Stimulated activated CD8-positive, alpha-beta memory T cell treated with anti-CD3 and anti-CD28 coated beads, Interleukin-4, amount 100 ng/mL, for 24 hours (primary cell): Measurements from ENCODE around the gene EGF.

Experiments used
- DNase-seq: peaks from one replicate; pipeline ENCODE4 v3.0.0-alpha.2; 2020; ENCODE audit warnings: low read depth

EGF gene

DNA sequence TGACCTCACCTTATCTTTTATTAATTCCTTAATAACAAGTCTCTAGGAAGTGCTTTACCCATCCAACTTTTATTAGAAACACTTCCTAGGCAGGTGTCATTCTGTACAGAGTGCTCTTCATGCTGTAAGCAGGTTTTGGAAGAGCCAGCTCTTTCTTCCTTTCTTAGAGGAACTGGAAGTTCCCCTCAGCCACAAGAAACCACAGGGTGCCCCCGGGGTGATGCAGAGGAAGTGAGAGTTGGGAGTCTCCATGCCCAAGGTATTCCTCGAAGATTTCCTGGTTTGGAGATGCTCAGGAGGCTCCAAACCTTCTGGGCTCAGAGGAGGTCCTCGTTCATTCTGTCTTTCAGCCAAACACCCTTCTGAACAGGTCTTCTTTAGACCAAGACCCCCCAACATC, 83.8 kb downstream of the EGF start:
- DNase-seq = no peak

DNA sequence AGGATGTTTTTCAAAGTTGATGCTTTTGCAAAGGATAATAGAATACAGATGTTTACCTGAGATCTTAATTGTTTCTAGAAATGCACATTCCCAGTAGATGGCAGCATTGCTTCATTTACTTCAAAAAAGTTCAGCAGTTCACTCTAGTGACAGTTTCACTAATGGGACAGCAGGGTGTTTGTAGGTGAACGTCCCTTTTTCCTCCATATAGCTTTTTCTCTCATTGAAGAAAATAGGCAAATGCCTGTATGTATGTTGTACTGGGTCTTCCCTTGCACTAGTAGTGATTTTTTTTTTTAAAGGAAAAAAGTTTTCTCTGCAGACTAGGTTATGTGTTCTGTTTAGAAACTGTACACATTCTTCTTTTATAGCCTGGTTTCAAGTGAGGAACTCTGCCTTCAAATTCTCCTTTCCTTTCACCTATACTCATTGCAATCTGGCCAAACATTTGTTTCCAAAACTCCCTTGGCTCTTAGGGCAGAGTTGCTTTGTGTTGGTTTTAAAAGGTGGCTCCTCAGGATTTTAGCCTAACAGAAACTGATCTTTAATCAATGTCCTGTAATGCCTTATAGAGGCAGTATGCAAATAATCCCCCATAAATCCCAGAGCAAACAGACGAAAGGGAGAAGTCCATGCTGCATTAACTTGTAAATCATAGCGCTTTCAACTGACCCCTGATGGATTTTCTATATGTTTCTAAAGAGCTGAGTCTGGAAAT, 86.3 kb downstream of the EGF start:
- no peak for DNase-seq

DNA sequence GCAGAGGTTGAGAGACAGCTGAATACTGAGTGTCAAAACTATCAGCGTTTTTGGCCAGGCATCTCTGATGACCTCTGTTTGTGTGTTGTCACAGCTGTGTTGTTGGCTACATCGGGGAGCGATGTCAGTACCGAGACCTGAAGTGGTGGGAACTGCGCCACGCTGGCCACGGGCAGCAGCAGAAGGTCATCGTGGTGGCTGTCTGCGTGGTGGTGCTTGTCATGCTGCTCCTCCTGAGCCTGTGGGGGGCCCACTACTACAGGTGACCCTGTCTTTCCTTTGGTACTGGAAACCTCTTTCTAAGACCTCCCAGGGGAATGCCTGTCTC, 86.9 kb downstream of the EGF start:
- no peak for DNase-seq

DNA sequence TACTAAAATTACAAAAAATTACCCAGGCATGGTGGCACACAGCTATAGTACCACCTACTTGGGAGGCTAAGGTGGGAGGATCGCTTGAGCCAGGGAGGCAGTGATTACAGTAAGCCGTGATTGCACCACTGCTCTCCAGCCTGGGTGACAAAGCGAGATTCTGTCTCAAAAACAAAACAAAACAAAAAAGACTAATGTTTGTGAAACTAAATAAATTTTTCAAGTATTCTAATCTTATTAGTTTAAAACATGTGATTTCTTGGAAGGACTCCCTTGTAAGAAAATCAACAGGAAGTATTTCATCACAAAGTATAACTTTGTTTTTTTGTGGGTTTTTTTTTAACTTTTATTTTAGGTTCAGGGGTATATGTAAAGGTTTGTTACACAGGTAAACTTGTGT, 89.6 kb downstream of the EGF start:
- no peak for DNase-seq

DNA sequence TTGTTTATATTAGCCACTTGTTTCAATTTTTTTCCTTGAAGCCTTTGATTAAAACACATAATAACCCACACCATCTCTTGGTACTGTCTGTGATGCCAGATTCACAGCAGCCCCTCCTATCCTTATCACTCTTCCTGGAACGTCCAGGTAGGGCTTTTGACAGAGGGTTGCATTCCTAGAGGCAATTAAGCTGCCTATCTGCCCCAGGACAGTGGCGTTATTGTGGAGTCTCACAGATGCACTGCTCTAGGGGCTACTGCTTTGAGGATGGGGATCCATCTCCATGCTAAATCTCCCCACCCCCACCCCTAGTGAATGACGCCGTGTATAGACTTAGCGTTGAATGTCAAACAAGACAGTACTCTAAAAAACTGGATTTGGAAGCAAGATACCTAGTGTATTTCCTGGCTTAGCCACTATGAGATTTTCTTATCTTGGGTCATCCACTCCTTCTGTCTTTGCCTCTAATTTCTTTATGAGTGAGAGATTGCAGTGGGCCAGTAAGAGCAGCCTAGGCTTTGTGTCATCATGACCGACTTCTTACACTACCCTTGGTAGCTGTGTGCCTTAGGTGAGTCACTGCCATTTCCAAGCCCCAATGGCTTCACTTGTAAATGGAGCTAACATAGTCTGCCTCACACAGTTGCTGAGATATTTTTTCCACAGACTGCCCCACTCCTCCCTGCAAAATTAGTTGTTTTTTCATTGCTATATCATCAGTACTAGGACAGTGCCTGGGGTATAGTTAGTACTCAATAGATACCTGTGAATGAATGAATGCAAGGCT, 90.9 kb downstream of the EGF start:
- DNase-seq = no peak

DNA sequence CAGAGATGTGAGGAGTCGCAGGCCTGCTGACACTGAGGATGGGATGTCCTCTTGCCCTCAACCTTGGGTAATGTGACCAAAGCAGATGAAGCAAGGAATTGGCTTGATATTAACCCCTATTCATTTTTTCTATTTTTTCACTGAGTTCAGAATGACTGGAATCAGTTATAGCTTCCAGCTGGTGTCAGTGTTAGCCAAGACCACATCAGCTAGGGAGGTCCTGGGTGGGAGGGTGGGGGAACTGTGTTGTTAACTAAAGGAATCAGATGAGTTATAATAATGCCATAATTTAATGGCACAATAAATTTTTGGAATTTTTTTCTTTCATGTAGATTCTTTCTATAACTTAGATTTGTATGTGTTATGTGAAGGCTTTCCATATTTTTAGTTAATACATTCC, 91.9 kb downstream of the EGF start:
- no peak for DNase-seq

DNA sequence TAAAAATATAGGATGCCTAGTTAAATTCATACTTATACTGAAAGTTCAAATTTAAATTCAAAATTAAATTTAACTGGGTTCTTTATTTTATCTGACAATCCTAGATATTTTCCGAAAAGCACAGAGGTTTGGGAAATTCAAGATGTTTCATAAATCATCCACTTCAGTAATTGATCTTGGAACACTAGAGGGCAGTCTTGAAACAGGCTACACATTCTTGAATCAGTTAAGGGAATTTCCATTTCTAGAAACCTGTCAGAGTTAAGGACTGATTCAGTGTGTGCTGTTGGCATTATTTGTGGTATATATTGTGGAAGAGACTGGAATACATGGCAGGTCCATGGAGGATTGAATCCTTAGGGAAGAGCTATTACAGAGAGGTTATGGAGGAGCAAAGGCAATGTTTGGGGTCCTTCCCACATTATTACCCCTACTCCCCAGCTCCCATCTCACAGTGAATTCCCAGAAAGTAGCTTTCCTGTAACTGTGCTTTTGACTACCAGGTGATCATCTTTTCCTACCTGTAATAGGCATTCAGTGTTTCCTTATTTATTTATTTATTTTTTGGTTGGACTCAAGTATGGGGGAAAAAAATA, 92.9 kb downstream of the EGF start:
- no peak for DNase-seq

DNA sequence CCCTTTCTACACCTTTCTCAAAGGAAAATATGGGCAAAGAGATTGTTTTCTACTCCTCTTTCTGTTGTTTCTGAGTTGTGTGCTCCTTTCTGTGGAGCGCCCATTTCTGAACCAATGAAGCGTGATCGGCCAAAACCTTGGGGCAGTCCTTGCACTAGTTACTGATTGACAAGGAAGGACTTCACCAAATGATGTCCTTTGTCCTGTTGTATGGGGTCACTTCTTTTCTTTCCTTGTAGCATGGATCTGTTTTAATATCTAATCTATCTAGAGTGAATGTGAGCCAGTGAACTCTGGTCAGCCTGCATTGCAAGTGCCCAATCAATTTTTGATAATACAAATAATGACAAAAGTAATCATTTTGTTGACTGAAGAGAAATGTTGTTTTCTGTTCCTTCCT, 94.5 kb downstream of the EGF start:
- DNase-seq = no peak

DNA sequence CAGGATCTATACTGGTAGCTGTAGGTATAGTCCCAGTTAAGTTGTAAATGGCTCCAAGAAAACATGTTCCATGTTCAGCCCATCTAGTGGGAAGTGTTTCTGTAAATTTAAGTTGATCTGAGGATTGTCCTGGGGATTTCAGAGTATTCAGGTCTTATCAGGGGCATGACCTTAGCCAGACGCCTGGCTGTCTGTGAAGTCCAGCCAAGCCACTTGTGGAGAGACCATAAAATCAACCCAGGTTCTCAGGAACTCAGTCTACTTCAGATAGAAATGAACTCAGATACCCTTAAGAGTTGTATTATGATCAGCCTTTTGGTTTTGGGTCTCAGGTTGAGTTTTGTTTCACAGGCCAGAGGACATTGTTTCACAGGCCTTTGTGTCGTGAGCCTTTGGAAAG, 95.9 kb downstream of the EGF start:
- DNase-seq = no peak

DNA sequence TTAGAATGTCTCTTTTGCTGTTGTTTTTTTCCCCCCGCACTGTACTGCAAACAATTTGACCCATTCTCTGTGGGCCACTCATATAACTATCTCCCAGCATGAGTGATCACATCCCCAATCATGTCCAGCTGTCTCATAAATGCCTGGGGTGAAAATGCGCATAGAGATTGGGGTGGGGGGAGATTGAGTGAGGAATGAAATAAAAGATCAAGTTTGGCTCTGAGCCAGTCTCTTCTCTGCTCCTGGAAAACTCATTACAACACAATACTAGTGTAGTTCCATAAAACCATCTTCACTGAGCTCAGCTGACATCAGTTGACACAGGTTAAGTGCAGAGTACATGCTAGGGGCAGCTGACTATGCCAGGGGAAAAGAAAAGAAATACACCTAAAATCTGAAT, 96.9 kb downstream of the EGF start:
- DNase-seq = no peak

DNA sequence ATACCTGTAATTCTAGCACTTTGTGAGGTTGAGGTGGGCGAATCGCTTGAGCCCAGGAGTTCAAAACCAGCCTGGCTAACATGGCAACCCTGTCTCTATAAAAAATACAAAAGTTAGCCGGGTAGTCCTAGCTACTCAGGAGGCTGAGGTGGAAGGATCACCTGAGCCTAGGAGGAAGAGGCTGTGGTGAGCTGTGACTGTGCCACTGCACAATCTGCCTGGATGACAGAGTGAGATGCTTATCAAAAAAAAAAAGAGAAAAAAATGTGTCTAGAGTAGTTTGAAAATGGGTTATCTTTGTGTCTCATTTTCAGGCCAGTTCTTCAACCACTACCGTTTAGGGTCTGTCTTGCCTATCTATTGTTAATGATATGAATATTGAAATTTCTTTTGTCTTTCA, 98.1 kb downstream of the EGF start:
- no peak for DNase-seq

DNA sequence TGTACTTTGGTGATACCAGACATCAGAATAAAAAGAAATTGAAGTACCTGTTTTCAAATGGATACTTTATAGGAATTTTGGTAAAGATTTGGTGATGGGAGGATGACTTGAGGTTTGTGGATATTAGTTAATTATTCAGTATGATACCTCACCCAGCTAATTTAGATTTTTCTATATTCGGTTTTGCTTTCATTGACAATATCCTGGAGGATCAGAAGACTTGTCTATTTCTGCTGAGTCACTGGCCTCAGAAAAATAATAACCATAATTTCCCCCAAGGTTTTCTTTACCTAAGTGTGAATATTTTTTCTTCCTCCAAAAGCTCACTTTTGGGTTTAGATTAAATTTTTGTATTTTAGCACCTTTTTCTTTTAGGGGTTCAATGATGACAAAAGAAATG, 100.2 kb downstream of the EGF start:
- DNase-seq = no peak

DNA sequence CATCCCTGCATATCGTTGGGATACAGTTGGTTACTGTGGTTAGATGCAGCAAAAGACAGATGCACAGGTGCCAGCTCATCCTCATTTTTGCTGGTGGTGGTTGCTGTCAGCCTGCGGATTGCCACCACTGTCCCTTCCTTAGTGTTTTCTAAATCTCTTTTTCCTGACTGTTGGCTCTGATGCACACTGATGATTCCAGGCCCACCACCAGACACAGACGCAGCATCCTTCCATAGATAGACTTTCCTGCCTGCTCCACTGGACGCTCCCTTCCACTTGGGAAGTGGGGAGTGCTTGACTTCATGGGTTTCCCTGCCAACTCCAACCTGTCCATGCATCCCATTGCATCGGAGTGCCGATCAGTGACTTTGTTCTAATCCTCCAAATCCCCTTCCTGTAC, 101.5 kb downstream of the EGF start:
- DNase-seq = no peak

DNA sequence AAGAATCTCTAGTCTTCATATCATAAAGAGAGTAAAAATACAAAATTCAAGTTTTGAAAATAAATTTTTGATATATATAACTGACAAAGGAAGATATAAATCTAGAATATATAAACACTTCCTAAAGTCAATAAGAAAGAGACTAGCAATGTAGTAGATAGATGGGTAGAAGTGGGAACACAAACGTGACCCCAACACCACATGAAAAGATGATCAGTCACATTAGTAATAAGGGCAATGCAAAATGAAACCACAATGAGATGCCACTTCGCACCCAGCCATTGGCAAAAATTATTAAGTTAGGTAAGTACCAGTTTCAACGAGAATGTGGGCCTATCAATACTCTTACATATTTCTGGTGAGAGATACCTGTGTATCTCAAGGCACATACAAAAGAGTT, 106.5 kb downstream of the EGF start:
- DNase-seq = no peak

DNA sequence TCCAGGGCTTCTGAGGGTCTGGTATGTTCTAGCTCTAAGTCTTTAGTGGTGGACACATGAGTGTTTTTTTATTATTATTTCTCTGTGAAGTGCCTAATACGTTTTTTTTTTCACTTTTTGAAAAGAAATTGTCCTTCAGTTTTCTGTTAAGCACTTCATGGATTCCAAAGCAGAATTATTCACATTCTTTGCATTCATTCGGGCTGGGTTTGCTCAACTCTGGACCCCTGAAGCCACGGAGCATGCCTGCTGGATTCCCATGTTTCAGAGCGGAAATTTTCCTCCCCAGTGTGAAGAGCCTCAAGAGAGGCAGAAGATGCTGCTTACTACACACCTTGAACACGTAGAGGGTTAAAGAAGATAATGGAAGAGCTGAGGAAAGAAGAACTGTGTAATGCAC, 107.5 kb downstream of the EGF start:
- no peak for DNase-seq

DNA sequence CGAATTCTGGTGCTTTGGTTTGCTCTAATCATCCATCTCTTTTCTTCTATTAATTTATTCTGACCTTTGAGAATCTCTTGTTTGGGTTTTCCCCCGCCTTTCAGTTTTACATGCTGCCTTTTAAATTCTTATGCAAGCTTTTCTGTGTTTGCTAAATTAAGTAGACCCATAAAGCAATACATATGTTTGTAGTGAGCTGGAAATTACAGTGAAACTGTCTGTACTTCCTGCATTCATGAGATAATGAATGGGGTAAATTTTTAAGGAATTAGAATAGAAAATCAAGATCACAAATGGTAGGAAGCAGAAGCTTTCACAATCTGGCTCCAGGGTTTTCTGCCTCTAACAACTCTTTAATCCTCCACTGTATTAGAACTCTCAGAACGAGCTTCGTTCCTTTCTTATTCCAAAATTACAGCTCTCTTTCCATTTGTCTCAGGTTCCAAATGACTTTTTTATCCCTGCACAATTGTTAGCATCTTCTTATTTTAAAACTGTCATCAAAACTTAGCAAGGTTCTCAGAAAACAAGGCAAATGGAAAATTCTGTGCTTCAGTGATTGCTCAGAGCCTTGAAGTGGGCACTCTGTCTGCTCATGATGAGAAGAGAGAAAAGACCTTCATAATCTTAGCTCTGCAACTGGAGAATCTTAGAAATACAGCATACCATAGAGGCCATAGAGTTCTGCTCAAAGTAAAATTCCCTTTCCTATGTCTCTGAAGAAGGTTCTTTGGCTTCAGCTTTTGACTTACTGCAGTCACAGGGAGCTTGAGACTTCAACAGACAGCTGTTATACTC, 108.2 kb downstream of the EGF start:
- no peak for DNase-seq

DNA sequence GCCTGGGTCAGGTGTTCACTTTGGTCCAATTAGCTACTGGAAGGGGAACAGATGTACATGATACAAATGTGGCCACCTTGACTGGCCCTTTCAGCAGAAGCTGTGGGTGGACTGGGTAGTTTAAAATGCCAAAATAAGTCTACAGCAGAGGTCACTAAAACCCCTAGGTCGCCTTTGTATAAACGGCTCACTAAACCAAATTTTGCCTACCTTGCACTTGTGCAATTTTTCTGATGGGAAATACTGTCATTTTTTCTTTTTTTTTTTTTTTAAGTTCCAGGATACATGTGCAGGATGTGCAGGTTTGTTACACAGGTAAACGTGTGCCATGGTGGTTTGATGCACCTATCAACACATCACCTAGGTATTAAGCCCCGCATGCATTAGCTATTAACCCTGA, 109.8 kb downstream of the EGF start:
- DNase-seq = no peak

DNA sequence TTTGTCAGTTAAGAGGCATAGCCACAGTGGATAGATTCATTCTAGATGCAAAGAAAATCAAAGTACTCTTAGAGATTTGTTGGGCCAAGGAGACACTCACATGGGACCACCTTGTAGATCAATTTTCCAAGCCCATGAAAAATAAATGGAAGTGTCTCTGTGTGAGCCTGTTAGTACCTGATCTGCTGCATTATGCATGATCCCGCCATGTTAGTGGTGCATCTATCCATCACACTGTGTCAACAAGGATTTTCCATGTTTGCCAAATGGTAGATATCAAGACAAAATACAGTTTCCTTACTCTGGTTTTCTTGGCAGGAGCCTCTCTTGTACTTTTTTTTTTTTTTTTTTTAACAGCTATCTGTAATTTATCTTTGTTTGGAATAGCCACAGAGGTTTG, 112.4 kb downstream of the EGF start:
- DNase-seq = no peak

DNA sequence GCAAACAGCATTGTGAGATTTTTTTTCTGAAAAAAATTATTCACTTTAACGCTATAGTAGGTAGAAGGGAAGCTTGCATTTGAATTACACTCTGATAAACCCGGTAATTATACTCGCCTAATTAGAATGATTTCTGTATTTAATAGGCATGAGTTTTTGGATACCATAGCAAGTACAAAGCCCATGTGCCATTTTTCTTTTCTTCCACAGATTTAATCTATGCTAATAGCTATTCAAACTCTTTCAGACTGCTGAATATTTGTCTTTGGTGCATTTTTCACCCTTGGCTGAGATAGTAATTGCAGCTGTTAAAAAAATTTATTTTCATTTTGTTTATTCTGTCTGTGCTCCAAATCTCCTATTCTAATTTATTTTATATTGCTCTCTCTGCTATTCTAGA, 113.0 kb downstream of the EGF start:
- DNase-seq = no peak

DNA sequence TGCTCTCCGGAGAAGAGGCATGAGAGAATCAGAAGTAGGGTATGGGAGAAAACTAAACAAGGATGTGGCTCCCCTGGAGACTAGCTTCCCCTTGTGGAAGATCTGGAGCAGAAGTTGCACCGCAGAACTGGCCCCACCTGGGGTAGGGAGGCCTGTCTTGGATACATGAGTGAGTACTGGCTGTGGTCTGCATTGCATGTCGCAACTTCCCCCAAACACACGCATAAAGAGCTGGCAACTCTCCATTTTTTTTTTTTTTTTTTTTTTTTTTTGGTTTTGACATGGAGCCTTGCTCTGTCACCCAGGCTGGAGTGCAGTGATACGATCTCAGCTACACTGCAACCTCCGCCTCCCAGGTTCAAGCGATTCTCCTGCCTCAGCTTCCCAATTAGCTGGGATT, 119.9 kb downstream of the EGF start:
- DNase-seq = no peak

DNA sequence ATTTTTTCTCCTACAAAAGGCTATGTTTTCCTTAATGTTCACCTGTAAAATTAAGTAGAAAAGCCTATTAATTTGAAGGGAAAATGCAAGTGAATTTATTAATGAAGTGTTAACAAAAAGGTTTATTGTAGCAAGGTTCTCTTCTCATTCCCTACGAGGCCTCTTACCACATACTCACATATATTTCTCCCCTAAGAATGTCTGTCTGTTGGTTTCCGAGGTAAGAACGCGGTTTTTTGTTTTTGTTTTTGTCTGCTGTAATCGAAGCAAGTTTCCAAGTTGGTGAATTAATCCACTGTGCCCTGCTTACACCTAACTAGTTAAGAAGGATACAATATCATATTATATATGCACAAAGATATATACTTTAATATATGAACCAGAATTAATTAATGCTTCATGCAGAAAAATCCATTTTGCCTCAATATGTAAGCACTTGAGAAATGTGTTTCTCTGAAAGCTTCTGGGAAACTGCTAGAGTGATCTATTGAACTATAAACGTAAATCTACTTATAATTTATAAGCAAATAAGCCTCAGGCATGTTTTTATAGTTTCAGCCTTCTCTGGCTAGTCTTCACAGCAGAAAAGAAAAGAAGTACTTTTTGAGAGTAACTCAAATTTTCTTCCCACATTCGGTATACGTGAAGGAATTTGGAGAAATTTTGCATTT, 120.8 kb downstream of the EGF start:
- no peak for DNase-seq

DNA sequence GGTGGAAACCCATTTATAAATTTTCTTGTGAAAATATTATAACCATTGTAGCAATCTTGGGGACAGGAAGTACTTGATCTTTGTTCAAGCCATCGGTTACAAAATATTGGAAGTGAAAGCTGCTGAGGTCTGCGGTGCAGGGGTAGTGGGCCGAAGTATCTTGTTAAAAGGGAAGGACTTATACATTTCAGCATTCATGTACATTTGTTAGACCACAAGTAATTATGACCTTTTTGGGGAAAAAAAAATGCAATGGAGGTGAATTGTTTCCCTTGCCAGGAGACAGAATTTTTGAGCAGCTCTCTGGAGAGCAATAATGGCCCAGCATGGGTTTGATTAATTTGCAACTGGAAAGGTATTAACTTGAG, 121.3 kb downstream of the EGF start:
- DNase-seq = no peak
